Activated CD4-positive, alpha-beta T cell treated with anti-CD3 and anti-CD28 coated beads for 48 hours (primary cell): ENCODE measurements around the gene BLTP2.

Source experiments
- DNase-seq: peaks from one replicate; pipeline ENCODE4 v3.0.0-alpha.2; 2020

Gene BLTP2

GRCh38 chr17:28597606-28598383 is 47.2 kb downstream of the BLTP2 start:
- no peak for DNase-seq
